Measurements from ENCODE around the gene CCNY. TPM values are rescaled to one million over a fixed set of nuclear protein-coding genes. Genes with fewer than 3 reads are reported as not detected.

CCNY gene
- total and polyA plus RNA-seq, 5 donors, result 27.7 to 72.1 (median 64.3) TPM

DNA sequence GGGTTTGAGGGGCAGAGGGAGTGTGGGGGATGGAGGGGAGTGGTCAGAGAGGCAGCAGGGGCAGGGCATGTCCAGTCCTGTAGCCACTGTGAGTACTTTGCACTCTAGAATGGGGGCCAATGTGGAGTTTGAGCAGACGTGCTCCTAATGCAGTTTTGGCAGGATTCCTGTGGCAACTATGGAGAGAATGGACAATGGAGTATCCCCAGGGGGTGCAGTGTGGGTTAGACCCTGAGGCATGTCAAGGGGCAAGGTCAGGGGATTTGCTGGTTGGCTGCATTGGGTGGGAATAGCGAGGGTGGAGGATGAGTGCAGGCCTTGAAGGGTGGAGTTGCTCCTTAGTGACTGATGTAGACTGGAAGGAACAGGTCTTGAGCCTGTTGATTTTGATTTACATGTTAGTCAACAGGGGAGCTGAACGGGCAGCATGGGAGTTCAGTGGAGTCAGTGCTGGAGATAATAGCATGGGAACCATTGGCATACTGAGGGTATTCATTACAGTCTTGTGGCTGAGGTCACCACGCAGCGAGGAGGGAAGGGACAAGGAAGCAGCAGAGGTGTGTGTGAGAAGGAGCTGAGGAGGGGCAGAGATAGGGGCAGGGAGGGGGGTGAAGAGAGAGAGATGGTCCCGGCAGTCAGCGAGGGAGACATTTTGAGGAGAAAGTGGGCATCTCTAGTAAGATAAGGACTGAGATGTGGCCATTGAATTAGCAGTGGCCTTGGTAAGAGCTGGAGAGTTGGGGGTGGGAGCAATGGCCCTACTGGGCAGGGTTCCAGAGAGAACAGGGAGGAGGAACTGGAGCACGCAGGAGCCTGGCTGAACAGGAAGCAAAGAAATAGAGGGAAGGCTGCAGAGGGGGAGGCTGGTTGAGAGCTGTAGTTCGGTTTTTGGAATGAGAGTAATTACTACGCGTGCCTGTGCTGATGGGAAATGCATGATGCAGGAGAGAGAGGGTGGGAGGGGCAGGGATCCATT, 112.7 kb downstream of the CCNY start:
- ATAC-seq, result peak; percentile 26
- 62% methylated on average over 11 of the region's 11 CpGs for WGBS
- peaks cover under 1% of the 10 kb centered on the region for H3K9me3 ChIP-seq (ENCODE audit: control insufficient read depth, low read length)
- peak; percentile 39 to 67 (median 58) for DNase-seq
- no peaks in the 10 kb centered on the region for H3K27me3 ChIP-seq (ENCODE audit: control insufficient read depth, insufficient read depth)
- intact Hi-C loops (cut with DNase I), result no loop called here
- peak overlapping the region; percentile 54 for H3K27ac ChIP-seq (ENCODE audit: low read length)
- H3K4me3 ChIP-seq (ENCODE audit: low read length), result no peak overlapping the region
- H3K4me1 ChIP-seq (ENCODE audit: control insufficient read depth, insufficient read depth, low read length), result peaks cover 41% of the 10 kb centered on the region

DNA sequence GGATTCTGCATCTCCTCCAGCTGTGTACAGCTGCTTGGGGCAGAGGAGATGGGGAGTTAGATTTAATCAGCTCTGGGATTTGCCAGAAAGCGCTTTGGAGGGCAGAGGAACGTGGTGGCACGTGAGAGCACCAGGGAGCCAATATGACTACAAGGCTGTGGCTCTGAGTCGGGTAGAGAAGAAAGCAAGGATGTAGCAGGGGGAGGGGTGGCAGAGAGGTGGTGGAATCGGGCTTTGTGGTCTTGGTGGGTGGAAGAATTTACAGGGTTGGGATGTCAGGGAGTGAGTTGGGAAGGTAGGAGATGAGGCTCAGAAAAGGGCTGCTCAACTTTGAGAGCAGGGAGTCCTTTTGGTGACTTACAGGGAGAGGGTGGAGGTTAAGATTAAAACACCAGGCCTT, 113.6 kb downstream of the CCNY start:
- Histone ChIP-seq H3K9me3 (ENCODE audit: control insufficient read depth, low read length) (no peaks in the 10 kb centered on the region), H3K4me3 (ENCODE audit: low read length) (no peak overlapping the region), H3K27ac (ENCODE audit: low read length) (peak overlapping the region; percentile 30), H3K27me3 (ENCODE audit: control insufficient read depth, insufficient read depth) (no peaks in the 10 kb centered on the region), H3K4me1 (ENCODE audit: control insufficient read depth, insufficient read depth, low read length) (peaks cover 49% of the 10 kb centered on the region)
- WGBS, result 70% methylated on average over 5 of the region's 5 CpGs
- ATAC-seq (no peak), DNase-seq (no peak)
- intact Hi-C loops (cut with DNase I), result no loop called here

DNA sequence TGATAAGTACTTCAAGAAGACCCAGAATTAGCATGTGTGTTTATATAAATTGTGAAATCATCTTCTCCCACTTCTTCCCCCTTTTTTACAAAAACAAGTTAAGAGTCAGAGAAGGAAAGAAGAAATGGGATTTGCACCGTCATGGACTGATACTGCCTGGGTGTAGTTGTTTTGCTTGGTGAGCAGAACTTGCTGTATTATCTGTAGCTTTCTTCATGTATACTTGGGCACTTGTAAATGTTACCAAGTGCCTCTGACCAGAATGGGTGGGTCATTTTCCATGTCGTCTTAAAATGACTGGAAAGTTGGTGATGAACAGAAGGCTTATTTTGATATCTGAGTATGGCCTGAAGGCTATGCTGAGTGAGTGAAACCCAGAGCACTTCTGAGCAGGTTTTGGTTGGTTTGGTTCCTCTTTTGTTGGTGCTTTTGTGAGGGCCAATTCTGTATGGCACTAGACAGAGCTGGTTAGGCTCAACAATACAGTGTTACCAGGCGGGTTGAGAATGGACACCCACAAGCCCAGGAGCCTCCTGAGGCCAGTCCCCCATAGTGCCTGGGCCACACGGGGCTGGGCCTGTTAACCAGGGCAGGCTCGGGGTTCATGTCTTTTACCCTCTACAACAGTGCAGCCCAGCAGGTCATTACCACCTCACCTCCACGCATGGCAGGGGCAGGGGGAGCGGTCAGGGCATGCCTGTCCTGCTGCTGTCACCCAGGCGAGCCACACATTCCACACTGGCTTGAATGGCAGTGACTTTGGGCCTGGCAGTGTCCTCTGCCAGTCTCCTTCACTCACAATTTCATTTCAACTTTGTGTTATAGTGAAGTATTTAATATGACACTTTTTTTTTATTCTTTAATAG, 115.1 kb downstream of the CCNY start:
- Histone ChIP-seq H3K27me3 (ENCODE audit: control insufficient read depth, insufficient read depth) (no peaks in the 10 kb centered on the region), H3K4me1 (ENCODE audit: control insufficient read depth, insufficient read depth, low read length) (peaks cover 52% of the 10 kb centered on the region), H3K9me3 (ENCODE audit: control insufficient read depth, low read length) (no peaks in the 10 kb centered on the region), H3K4me3 (ENCODE audit: low read length) (no peak overlapping the region), H3K27ac (ENCODE audit: low read length) (peak overlapping the region; percentile 48)
- DNase-seq (peak in 2 of 3 donors; percentile 58 to 71), ATAC-seq (peak; percentile 58 to 85)
- intact Hi-C loops (cut with DNase I), result no loop called here
- WGBS, result 64% methylated on average over 8 of the region's 8 CpGs

DNA sequence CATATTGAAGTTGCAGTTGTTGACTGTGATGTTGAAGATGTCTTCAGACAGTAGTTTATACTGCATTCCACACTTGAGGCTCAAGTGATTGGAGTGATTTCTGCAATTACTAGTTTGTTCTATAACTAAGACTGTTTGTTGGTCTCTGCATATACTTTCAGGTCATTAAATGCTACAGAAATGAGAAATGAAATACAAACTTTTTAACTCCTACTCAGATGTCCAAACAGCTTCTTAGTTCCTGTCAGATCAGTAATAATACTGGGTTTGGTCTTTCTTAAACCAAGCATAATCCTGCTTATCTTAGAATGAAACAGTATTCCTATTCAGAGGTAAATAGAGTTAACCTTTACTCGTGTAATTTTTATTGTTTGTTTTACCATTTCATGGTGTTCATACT, 115.9 kb downstream of the CCNY start:
- intact Hi-C loops (cut with DNase I), result no loop called here

DNA sequence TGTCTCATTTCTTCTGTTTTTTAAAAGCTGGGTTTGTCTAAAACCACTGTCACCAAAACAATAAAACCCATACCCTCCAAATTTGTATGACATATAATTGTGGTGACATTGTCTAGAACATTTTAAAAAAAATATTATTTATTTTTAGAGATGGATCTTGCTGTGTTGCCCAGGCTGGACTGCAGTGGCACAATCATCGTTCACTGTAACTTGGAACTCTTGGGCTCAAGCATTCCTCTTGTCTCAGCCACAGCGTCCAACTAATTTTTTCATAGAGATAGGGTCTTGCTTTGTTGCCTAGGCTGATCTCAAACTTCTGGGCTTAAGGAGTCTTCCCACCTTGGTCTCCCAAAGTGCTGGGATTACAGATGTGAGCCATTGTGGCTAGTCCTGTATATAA, 116.5 kb downstream of the CCNY start:
- H3K4me3 ChIP-seq (ENCODE audit: low read length), result no peak overlapping the region
- no peaks in the 10 kb centered on the region for H3K9me3 ChIP-seq (ENCODE audit: control insufficient read depth, low read length)
- intact Hi-C loops (cut with DNase I), result no loop called here
- no peak for ATAC-seq
- H3K27me3 ChIP-seq (ENCODE audit: control insufficient read depth, insufficient read depth), result no peaks in the 10 kb centered on the region
- WGBS, result 74% methylated on average over 2 of the region's 2 CpGs
- H3K4me1 ChIP-seq (ENCODE audit: control insufficient read depth, insufficient read depth, low read length), result peaks cover 46% of the 10 kb centered on the region
- no peak for DNase-seq
- no peak overlapping the region for H3K27ac ChIP-seq (ENCODE audit: low read length)

More for the DNA sequence above, 115.9 kb downstream of the CCNY start:
- WGBS, result 70% methylated on average over 1 of the region's 1 CpG
- DNase-seq (no peak), ATAC-seq (no peak)
- H3K4me1 ChIP-seq (ENCODE audit: control insufficient read depth, insufficient read depth, low read length), result peaks cover 50% of the 10 kb centered on the region
- H3K9me3 ChIP-seq (ENCODE audit: control insufficient read depth, low read length), result no peaks in the 10 kb centered on the region
- H3K27ac ChIP-seq (ENCODE audit: low read length), result no peak overlapping the region
- no peaks in the 10 kb centered on the region for H3K27me3 ChIP-seq (ENCODE audit: control insufficient read depth, insufficient read depth)
- no peak overlapping the region for H3K4me3 ChIP-seq (ENCODE audit: low read length)

DNA sequence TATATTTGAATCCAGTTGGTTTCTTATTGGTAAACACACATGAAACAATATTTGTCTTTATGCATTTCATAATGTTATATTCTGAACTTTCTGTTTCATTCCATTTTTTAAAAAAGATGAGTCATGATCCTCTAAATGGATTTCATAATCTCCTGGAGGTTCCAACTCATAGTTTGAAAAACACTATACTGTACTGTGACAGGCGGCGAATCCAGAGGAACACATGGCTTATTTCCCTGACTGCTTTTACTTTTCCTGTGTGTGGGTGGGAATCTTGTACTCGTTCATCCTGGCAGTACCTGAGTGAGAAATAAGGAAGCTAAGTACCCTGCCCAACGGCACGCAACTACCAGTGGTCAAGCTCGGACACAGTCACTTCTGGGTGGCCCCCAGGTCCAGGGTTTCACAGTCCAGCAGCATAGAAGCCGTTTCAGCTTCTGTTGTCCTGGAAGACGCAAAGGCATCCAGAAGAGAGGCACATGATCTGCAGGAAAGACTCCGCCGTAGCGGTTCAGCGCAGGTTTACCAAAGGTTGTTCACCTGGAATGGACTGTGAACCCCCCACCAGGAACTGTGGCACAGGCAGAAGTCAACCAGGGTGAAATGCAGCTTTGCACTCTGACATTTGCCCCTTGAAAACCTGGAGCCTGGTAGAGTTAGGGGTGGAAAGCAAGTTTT, 117.7 kb downstream of the CCNY start:
- peak in 1 of 3 donors; percentile 57 for DNase-seq
- ATAC-seq, result peak; percentile 37 to 61
- Histone ChIP-seq H3K9me3 (ENCODE audit: control insufficient read depth, low read length) (no peaks in the 10 kb centered on the region), H3K4me1 (ENCODE audit: control insufficient read depth, insufficient read depth, low read length) (peaks cover 43% of the 10 kb centered on the region), H3K27ac (ENCODE audit: low read length) (peak overlapping the region; percentile 2), H3K27me3 (ENCODE audit: control insufficient read depth, insufficient read depth) (no peaks in the 10 kb centered on the region), H3K4me3 (ENCODE audit: low read length) (no peak overlapping the region)
- intact Hi-C loops (cut with DNase I), result no loop called here
- 46% methylated on average over 12 of the region's 12 CpGs for WGBS

DNA sequence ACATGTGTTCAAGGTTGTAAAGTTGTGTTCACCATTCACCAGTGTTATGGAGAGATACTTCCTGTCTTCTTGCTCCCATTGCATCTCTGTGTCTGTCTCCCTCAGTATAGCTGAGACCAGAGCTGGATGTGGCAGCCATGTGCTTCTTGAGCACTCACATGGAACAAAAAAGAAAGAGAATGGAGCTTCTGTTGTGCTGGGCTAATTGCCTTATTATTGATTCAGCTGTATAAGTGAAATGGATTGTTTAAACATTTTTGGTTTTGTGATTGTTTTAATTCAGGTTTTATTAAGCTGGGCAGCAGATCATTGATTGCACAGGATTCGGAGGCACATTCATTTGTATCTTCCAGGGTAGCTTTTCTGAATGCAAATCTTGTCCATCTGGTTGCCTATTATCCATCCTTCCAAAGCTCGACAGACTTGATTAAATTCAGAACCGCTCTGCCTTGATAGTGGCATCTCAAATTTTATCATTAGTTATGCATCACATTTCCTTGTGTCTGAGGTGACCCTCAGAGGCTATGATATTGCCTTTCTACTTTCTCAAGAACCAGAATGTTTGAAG, 119.9 kb downstream of the CCNY start:
- no peak for DNase-seq
- WGBS, result 91% methylated on average over 3 of the region's 3 CpGs

DNA sequence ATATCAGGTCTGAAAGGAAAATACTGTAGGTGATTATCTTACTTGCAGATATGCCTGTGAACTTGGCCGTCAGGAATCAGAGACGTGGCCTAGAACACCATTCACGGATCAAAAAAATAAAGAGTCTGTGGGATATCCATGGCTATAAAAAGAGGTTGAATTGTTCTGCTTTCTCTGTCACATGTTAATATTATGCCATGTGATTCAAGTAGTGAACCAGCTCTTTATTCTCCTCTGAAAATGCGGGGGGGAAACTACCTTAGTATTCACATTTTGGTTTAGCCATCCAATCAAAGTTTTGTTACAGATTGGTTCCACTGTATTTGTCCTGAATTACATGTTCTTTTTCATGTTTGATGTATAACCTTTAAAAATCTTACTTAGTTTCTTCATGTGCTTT, 120.5 kb downstream of the CCNY start:
- no peak overlapping the region for H3K4me3 ChIP-seq (ENCODE audit: low read length)
- intact Hi-C loops (cut with DNase I), result no loop called here
- H3K9me3 ChIP-seq (ENCODE audit: control insufficient read depth, low read length), result no peaks in the 10 kb centered on the region
- peaks cover 33% of the 10 kb centered on the region for H3K4me1 ChIP-seq (ENCODE audit: control insufficient read depth, insufficient read depth, low read length)
- H3K27me3 ChIP-seq (ENCODE audit: control insufficient read depth, insufficient read depth), result no peaks in the 10 kb centered on the region
- H3K27ac ChIP-seq (ENCODE audit: low read length), result no peak overlapping the region
- no peak for ATAC-seq
- WGBS, result 87% methylated on average over 4 of the region's 4 CpGs
- no peak for DNase-seq

More for the DNA sequence above, 119.9 kb downstream of the CCNY start:
- Histone ChIP-seq H3K27ac (ENCODE audit: low read length) (no peak overlapping the region), H3K27me3 (ENCODE audit: control insufficient read depth, insufficient read depth) (no peaks in the 10 kb centered on the region), H3K4me1 (ENCODE audit: control insufficient read depth, insufficient read depth, low read length) (peaks cover 36% of the 10 kb centered on the region), H3K9me3 (ENCODE audit: control insufficient read depth, low read length) (no peaks in the 10 kb centered on the region), H3K4me3 (ENCODE audit: low read length) (no peak overlapping the region)
- intact Hi-C loops (cut with DNase I), result no loop called here
- no peak for ATAC-seq

DNA sequence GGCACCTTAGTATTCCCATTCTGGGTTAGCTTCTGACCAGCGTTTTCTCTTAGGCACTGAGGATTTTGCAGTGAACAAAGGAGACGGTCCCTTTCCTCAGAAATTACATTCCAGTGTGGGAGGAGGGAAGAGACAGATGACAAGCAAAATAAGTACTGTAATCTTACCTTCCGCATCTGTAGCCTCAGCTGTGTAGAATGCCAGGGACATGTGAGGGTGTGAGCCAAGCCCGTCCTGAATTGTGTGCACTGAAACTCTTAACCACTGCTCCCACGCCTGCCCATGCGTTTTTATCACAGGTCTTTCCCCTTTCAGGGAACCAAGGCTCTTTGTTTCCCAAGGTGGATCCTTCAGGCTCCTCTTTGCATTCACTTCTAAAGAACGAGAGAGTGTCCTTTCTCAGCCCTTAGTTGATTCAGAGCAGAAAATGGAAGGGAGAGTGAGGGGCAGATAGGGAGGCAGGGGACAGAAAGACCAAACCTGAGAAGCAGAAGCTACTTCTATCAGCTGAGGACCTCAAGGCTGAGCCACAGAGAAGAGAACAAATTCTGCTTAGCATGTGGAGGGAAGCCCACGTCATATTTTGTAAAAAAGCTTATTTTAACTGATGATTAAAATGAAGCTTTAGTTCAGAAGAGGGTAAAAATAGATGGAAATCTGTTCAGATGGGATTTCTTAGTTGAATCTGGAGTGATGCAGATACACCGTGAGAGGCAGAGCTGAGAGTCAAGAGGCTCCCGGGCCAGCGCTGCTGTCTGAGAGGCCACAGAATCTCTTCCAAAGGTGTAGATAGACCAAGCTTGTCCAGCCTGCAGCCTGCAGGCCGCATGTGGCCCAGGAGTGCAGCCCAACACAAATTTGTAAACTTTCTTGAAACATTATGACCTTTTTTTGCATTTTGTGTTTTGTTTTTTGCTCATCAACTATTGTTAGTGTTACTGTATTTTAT, 122.5 kb downstream of the CCNY start:
- ATAC-seq, result peak in 1 of 2 donors; percentile 43
- no peak for DNase-seq
- whole genome bisulfite sequencing, result 61% methylated on average over 12 of the region's 12 CpGs
- Histone ChIP-seq H3K4me3 (ENCODE audit: low read length) (no peak overlapping the region), H3K4me1 (ENCODE audit: control insufficient read depth, insufficient read depth, low read length) (peaks cover 44% of the 10 kb centered on the region), H3K9me3 (ENCODE audit: control insufficient read depth, low read length) (no peaks in the 10 kb centered on the region), H3K27ac (ENCODE audit: low read length) (no peak overlapping the region), H3K27me3 (ENCODE audit: control insufficient read depth, insufficient read depth) (no peaks in the 10 kb centered on the region)
- intact Hi-C loops (cut with DNase I), result no loop called here
